Measurements from ENCODE around the gene ANGPTL8. TPM values are rescaled to one million over a fixed set of nuclear protein-coding genes. Genes with fewer than 3 reads are reported as not detected.

ANGPTL8 gene
- total and polyA plus RNA-seq, 10 of the 15 experiments (the other 5 are each of a cell fraction or from before 2014, with no cell fraction given), result not detected

- Histone ChIP-seq H3K9ac (ENCODE audit: control insufficient read depth, insufficient read depth, low read length) (no peak overlapping the region), H3K27me3 (replicated peaks in 1 of 2; ENCODE audit: control insufficient read depth in 2 of 2, insufficient read depth in 2 of 2, low read length in 1 of 2) (no peaks in the 10 kb centered on the region), H3K4me1 (ENCODE audit: control insufficient read depth, insufficient read depth, low read length) (peaks cover 3% of the 10 kb centered on the region; the same call in 1 of the 2 replicates), H2AFZ (ENCODE audit: control insufficient read depth, low read depth, low read length) (no peak overlapping the region), H3K79me2 (ENCODE audit: control insufficient read depth, insufficient read depth, low read length) (no peaks in the 10 kb centered on the region), H3K36me3 (ENCODE audit: control insufficient read depth in 2 of 2, insufficient read depth in 2 of 2, low read length in 1 of 2) (no peaks in the 10 kb centered on the region), H3K4me2 (ENCODE audit: control insufficient read depth, insufficient read depth) (no peak overlapping the region), H3K27ac (ENCODE audit: control insufficient read depth, insufficient read depth) (no peak overlapping the region), H3K9me3 (replicated peaks; ENCODE audit: control insufficient read depth, insufficient read depth, low read length) (no peaks in the 10 kb centered on the region), H4K20me1 (ENCODE audit: control insufficient read depth, insufficient read depth) (no peaks in the 10 kb centered on the region), H3K4me3 (no peak overlapping the region)
- RAD21 ChIA-PET (ENCODE audit: unreplicated experiment), result no interaction called here
- no peak for DNase-seq (ENCODE audit: low read depth, low spot score)
- no peak for ATAC-seq
- no peak for FAIRE-seq
- whole genome bisulfite sequencing (ENCODE audit: insufficient coverage, insufficient replicate concordance, low lambda C conversion rate, missing lambda C conversion rate), result 49% methylated on average over 7 of the region's 7 CpGs
- SMC1A ChIA-PET (ENCODE audit: uncharacterized antibody, unreplicated experiment), result no interaction called here
- TF ChIP-seq YBX1 (IDR thresholded peaks at IDR 0.05) (no peak), ZBED1 (IDR thresholded peaks at IDR 0.05; ENCODE audit: borderline replicate concordance) (no peak), FOS (IDR thresholded peaks at IDR 0.05; ENCODE audit: borderline replicate concordance, extremely low read depth, insufficient read length) (no peak), CREM (IDR thresholded peaks at IDR 0.05; ENCODE audit: low read depth) (no peak), JUND (IDR thresholded peaks at IDR 0.05; ENCODE audit: low read depth, low read length) (no peak), E2F4 (IDR thresholded peaks at IDR 0.05; ENCODE audit: low read depth, low read length) (no peak), MEF2A (IDR thresholded peaks at IDR 0.05; ENCODE audit: insufficient read depth, low read depth, low read length) (no peak), ATF7 (IDR thresholded peaks at IDR 0.05; ENCODE audit: low read depth) (no peak), SMARCA5 (IDR thresholded peaks at IDR 0.05) (no peak), HSF1 (IDR thresholded peaks at IDR 0.05; ENCODE audit: low read depth, low read length) (no peak)
- in situ Hi-C loops (cut with MboI) (no loop called here), intact Hi-C loops (cut with micrococcal nuclease; ENCODE audit: unreplicated experiment) (no loop called here)
- BruUV-seq (replicated peaks), result no TSS peak
- CTCF ChIA-PET, result no interaction called here
- POLR2A ChIA-PET, result no interaction called here
Measured at GRCh38 chr19:11269408-11269807, 30.0 kb downstream of the ANGPTL8 start.

Data from GM12878 (cell line).